Measurements from ENCODE around the gene SPCS2. TPM values are rescaled to one million over a fixed set of nuclear protein-coding genes. Genes with fewer than 3 reads are reported as not detected.

SPCS2 gene
- polyA plus RNA-seq, 1 of the 3 experiments (the other 2 are of a cell fraction): 49.1 TPM

- H3K27ac ChIP-seq (ENCODE audit: low read depth in 2 of 2, low read length in 1 of 2): no peak overlapping the region
- H3K4me3 ChIP-seq (ENCODE audit: low read depth in 2 of 2, low read length in 1 of 2): no peak overlapping the region
- no peak overlapping the region for H2AFZ ChIP-seq (ENCODE audit: low read depth)
- H3K4me1 ChIP-seq (ENCODE audit: control insufficient read depth in 1 of 2, insufficient read depth in 2 of 2, low read depth in 1 of 2, low read length in 1 of 2): peaks cover 0 to 10% of the 10 kb centered on the region in 2 experiments; a peak in 2 of 4 replicates
- TF ChIP-seq JUND (IDR thresholded peaks at IDR 0.05): no peak
- TF ChIP-seq RCOR1 (IDR thresholded peaks at IDR 0.05; ENCODE audit: low read length): no peak
- TF ChIP-seq RXRA (IDR thresholded peaks at IDR 0.05; ENCODE audit: borderline replicate concordance, low read depth): no peak
- no peak for TF ChIP-seq SIN3A (IDR thresholded peaks at IDR 0.05; ENCODE audit: borderline replicate concordance, low read depth, low read length)
- CTCF ChIA-PET: no interaction called here
- no peaks in the 10 kb centered on the region for H4K20me1 ChIP-seq (ENCODE audit: insufficient read depth)
- H3K9me2 ChIP-seq: no peaks in the 10 kb centered on the region
- POLR2A ChIA-PET: no interaction called here
- peaks cover 12% of the 10 kb centered on the region; the same call in 1 of the 2 replicates for H3K79me2 ChIP-seq (ENCODE audit: insufficient read depth)
- no peak overlapping the region for H3K4me2 ChIP-seq
- DNase-seq: no peak
- H3K9me3 ChIP-seq: no peaks in the 10 kb centered on the region
- H3K27me3 ChIP-seq (ENCODE audit: insufficient read depth): no peaks in the 10 kb centered on the region
- H3K36me3 ChIP-seq (replicated peaks in 1 of 2; ENCODE audit: control insufficient read depth in 1 of 2, insufficient read depth in 2 of 2, low read length in 1 of 2): peaks cover 6 to 13% of the 10 kb centered on the region in 2 experiments
- H3K9ac ChIP-seq: no peak overlapping the region
- 90% methylated on average over 1 of the region's 1 CpG for WGBS (ENCODE audit: low lambda C conversion rate)
- peaks cover 11% of the 10 kb centered on the region for H3F3A ChIP-seq (replicated peaks; ENCODE audit: insufficient read depth)
These were observed 41.9 kb downstream of the SPCS2 start for GRCh38 chr11:74990941-74991340.

- no peak overlapping the region for H3K4me2 ChIP-seq
- H2AFZ ChIP-seq (ENCODE audit: low read depth): no peak overlapping the region
- H3F3A ChIP-seq (replicated peaks; ENCODE audit: insufficient read depth): no peaks in the 10 kb centered on the region
- ChIA-PET POLR2A (no interaction called here), CTCF (interaction anchor here (1.1 to 1.4 kb wide), 2 partner anchors 30 to 147 kb away, joined by 4 to 6 read pairs; no protein-coding TSS in a partner anchor)
- peaks cover 0 to 10% of the 10 kb centered on the region in 2 experiments; a peak in 2 of 4 replicates for H3K4me1 ChIP-seq (ENCODE audit: control insufficient read depth in 1 of 2, insufficient read depth in 2 of 2, low read depth in 1 of 2, low read length in 1 of 2)
- H3K9me3 ChIP-seq: no peaks in the 10 kb centered on the region
- DNase-seq: no peak
- TF ChIP-seq FOXM1 (IDR thresholded peaks at IDR 0.05; ENCODE audit: low read depth) (no peak), EZH2phosphoT487 (IDR thresholded peaks at IDR 0.05; ENCODE audit: borderline replicate concordance, low read depth) (no peak), MXI1 (IDR thresholded peaks at IDR 0.05; ENCODE audit: low read depth, low read length) (no peak), RCOR1 (IDR thresholded peaks at IDR 0.05; ENCODE audit: low read length) (no peak), YY1 (IDR thresholded peaks at IDR 0.05; ENCODE audit: low read depth) (no peak), PBX3 (IDR thresholded peaks at IDR 0.05) (no peak), REST (IDR thresholded peaks at IDR 0.05; ENCODE audit: low read depth, low read length) (no peak), SMC3 (IDR thresholded peaks at IDR 0.05; ENCODE audit: low read depth, low read length) (no peak), SIN3A (IDR thresholded peaks at IDR 0.05; ENCODE audit: borderline replicate concordance, low read depth, low read length) (no peak), TEAD4 (IDR thresholded peaks at IDR 0.05; ENCODE audit: borderline replicate concordance, insufficient read depth) (no peak), TCF12 (IDR thresholded peaks at IDR 0.05) (no peak), POLR2AphosphoS5 (IDR thresholded peaks at IDR 0.05; ENCODE audit: low read depth, low read length) (no peak), GABPA (IDR thresholded peaks at IDR 0.05; ENCODE audit: low read depth) (no peak), ELF1 (IDR thresholded peaks at IDR 0.05) (no peak), MEF2A (IDR thresholded peaks at IDR 0.05; ENCODE audit: borderline replicate concordance, low read depth) (no peak), NRF1 (IDR thresholded peaks at IDR 0.05; ENCODE audit: low read depth, low read length) (no peak), IRF3 (IDR thresholded peaks at IDR 0.05; ENCODE audit: low read depth, low read length) (no peak)
- peaks cover 17% of the 10 kb centered on the region in 2 experiments for H3K36me3 ChIP-seq (replicated peaks in 1 of 2; ENCODE audit: control insufficient read depth in 1 of 2, insufficient read depth in 2 of 2, low read length in 1 of 2)
- H3K9me2 ChIP-seq: no peaks in the 10 kb centered on the region
- peaks cover 12% of the 10 kb centered on the region; the same call in 1 of the 2 replicates for H3K79me2 ChIP-seq (ENCODE audit: insufficient read depth)
- H3K4me3 ChIP-seq (ENCODE audit: low read depth in 2 of 2, low read length in 1 of 2): no peak overlapping the region
- no peaks in the 10 kb centered on the region for H3K27me3 ChIP-seq (ENCODE audit: insufficient read depth)
- no peak overlapping the region for H3K9ac ChIP-seq
- H4K20me1 ChIP-seq (ENCODE audit: insufficient read depth): no peaks in the 10 kb centered on the region
- H3K27ac ChIP-seq (ENCODE audit: low read depth in 2 of 2, low read length in 1 of 2): no peak overlapping the region
- WGBS (ENCODE audit: low lambda C conversion rate): 96% methylated on average over 5 of the region's 5 CpGs
These were observed 43.8 kb downstream of the SPCS2 start for GRCh38 chr11:74992852-74993251.
